WERI-Rb-1 (cell line): Measurements from ENCODE around the gene TEKTIP1.
"Not testable (repeated sequence)": the region's sequence is repeated elsewhere in the genome, so short reads cannot be mapped to it uniquely, and the experiment has no call there.

Source experiments
- DNase-seq: peaks from one replicate; pipeline ENCODE4 v3.0.0-alpha.2; 2020
- H3K27ac ChIP-seq: fragments of 250-450 bp; sonication (Bioruptor Pico); 2 replicates; pipeline ENCODE4 v1.5.1; 2020; ENCODE audit warnings: mild to moderate bottlenecking, moderate library complexity
- H3K27me3 ChIP-seq: fragments of 250-450 bp; sonication (Bioruptor Pico); 2 replicates; pipeline ENCODE4 v1.5.1; 2021; ENCODE audit warnings: mild to moderate bottlenecking, low read depth, moderate library complexity; ENCODE audit not compliant: insufficient read depth, severe bottlenecking
- H3K36me3 ChIP-seq: fragments of 250-450 bp; sonication (Bioruptor Pico); 2 replicates; pipeline ENCODE4 v1.5.1; 2020; ENCODE audit warnings: mild to moderate bottlenecking, moderate library complexity
- H3K4me3 ChIP-seq: 2 replicates; pipeline ENCODE4 v1.5.1; 2011; ENCODE audit warnings: low read depth, mild to moderate bottlenecking, control low read depth, low read length
- H3K9me3 ChIP-seq: fragments of 250-450 bp; sonication (Bioruptor Pico); 2 replicates; pipeline ENCODE4 v1.5.1; 2021; ENCODE audit warnings: mild to moderate bottlenecking, moderate library complexity; ENCODE audit not compliant: severe bottlenecking
- TF ChIP-seq, protein P1 (sequence below): IDR thresholded peaks from 2 replicates; pipeline ENCODE4 v1.5.1; 2011; ENCODE audit warnings: low read depth, mild to moderate bottlenecking, control low read depth, inconsistent platforms, low read length

Gene TEKTIP1

DNA sequence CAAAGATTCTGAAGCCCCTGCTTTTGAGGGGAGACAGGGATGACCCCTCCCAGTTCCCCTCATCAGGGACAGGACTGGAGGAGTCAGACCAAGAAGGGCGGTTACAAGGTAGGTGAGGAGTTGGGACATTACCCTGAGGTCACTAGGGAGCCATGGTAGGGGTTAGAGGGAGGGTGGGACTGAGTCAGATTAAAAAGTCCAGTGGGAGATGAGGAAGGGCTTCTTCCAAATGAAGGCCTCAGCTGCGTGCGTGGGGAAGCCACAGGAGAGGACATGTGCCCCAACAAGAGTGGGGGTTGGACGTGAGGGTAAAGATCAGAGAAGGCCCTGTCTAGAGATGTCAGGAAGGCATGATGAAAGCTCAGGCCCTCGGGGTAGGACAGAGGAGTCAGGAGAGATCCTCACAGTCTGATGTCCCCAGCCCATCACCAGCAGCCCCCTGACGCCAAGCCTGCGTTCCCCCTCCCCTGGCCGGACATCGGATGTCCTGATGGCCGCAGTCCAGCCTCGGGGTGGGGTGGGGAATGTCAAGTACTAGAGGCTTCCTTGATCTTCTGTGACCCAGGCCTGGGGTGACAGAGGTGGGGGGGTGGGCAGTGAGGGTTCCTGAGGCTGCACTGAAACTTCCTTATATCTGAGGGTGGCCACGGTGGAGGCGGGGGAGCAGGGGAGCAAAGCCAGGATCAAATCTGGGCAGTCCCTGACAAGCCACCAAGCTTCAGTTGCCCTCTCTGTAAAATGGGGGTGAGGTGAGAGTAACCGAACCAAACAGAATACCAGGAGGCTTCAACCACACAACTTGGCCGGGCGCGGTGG lies 24.9 kb downstream of the TEKTIP1 start:
- no peak overlapping the region for H3K4me3 ChIP-seq
- TF ChIP-seq, protein P1, sequence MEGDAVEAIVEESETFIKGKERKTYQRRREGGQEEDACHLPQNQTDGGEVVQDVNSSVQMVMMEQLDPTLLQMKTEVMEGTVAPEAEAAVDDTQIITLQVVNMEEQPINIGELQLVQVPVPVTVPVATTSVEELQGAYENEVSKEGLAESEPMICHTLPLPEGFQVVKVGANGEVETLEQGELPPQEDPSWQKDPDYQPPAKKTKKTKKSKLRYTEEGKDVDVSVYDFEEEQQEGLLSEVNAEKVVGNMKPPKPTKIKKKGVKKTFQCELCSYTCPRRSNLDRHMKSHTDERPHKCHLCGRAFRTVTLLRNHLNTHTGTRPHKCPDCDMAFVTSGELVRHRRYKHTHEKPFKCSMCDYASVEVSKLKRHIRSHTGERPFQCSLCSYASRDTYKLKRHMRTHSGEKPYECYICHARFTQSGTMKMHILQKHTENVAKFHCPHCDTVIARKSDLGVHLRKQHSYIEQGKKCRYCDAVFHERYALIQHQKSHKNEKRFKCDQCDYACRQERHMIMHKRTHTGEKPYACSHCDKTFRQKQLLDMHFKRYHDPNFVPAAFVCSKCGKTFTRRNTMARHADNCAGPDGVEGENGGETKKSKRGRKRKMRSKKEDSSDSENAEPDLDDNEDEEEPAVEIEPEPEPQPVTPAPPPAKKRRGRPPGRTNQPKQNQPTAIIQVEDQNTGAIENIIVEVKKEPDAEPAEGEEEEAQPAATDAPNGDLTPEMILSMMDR: no peak
- H3K27ac ChIP-seq: no peak overlapping the region
- no peaks in the 10 kb centered on the region for H3K27me3 ChIP-seq
- H3K36me3 ChIP-seq: no peaks in the 10 kb centered on the region
- no peaks in the 10 kb centered on the region for H3K9me3 ChIP-seq
- no peak for DNase-seq

DNA sequence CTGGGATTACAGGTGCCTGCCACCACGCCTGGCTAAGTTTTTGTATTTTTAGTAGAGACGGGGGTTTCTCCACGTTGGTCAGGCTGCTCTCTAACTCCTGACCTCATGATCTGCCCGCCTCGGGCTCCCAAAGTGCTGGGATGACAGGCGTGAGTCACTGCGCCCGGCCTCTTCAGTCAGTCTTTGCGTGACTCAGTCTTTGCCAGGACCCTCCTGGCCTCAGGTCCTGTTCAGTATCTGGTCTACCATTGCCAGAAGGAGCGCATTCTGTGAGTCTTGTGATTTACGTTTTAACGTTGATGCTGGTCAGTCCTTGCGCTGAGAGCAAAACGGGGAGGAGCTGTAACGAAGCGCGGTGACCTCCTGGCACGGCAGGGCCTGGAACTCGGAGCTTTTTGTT lies 26.2 kb downstream of the TEKTIP1 start:
- H3K27me3 ChIP-seq: no peaks in the 10 kb centered on the region
- TF ChIP-seq, protein P1: no peak
- H3K9me3 ChIP-seq: no peaks in the 10 kb centered on the region
- H3K27ac ChIP-seq: no peak overlapping the region
- H3K4me3 ChIP-seq: no peak overlapping the region
- H3K36me3 ChIP-seq: no peaks in the 10 kb centered on the region
- no peak for DNase-seq

DNA sequence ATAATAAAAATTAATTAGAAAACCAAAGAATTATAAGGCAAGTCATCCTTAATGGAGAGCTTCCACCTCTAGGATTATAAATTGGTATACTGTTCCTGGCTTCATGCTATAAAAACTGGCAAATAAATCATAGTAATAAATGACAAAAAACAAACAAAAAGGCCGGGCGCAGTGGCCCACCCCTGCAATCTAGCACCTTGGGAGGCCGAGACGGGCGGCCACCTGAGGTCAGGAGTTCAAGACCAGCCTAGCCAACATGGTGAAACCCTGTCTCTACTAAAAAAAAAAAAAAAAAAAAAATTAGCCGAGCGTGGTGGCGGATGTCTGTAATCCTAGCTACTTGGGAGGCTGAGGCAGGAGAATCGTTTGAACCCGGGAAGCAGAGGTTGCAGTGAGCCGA lies 31.1 kb downstream of the TEKTIP1 start:
- H3K36me3 ChIP-seq, H3K4me3 ChIP-seq, DNase-seq, H3K27ac ChIP-seq, H3K27me3 ChIP-seq, H3K9me3 ChIP-seq: not testable (repeated sequence)

DNA sequence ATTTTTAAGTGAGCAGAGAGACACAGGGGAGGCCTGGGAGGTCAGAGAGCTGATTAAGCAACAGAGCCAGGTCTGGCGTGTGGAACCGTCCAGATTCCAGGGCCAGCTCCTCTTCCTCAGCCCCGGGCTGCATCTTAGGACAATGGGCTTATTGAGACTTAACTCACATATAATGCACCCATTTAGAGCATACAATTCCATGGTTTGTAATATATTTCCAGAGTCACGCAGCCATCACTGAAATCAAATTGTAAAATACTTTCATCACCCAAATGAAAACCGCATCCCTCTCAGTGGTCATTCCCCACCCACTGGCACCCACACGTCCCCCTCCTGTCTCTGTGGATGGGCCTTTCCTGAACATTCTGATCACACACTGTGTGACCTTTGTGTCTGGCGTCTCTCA lies 31.6 kb downstream of the TEKTIP1 start:
- TF ChIP-seq, protein P1: no peak
- Histone ChIP-seq H3K36me3 (peaks cover 11% of the 10 kb centered on the region), H3K27me3 (no peaks in the 10 kb centered on the region), H3K27ac (no peak overlapping the region), H3K9me3 (no peaks in the 10 kb centered on the region), H3K4me3 (no peak overlapping the region)
- DNase-seq: no peak

DNA sequence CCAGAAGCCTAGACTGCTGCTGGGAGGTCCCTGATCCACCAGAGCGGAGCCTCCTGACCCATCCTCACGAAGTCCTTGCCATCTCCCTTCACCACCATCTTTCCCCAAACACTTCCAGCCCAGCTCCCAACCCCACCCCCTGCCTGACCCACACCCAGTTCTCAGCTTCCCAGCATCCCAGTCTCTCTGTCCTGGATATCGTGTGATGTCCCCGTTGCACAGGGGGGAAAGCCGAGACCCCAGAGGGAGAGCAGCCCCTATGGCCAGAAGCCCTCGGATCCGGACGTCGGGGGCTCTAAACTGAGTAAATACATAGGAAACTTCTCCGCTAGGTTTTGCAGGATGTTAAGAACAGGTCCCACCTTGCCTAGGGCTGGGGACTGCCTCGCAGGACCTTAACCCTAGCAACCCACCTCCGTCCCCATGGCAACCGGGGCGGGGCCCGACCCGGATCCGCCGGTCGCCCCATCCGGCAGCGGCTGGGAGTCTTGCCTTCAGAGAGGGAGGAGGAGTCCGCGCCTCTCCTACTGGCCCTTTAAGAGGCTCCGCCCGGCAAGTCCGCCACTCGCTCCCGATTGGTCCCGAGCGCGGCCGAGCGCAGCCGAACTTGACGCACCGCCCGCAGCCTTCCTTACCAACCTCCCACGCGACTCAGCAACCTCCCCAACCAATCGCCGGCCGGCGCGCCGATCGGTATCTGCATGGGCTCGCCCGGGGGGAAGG lies 33.3 kb downstream of the TEKTIP1 start:
- H3K27ac ChIP-seq: peak overlapping the region; percentile 35; the same call in 1 of the 2 replicates
- DNase-seq: peak; percentile 100
- peak overlapping the region; percentile 47 for H3K4me3 ChIP-seq
- TF ChIP-seq, protein P1: no peak
- no peaks in the 10 kb centered on the region for H3K9me3 ChIP-seq
- peaks cover 19% of the 10 kb centered on the region for H3K36me3 ChIP-seq
- H3K27me3 ChIP-seq: no peaks in the 10 kb centered on the region

DNA sequence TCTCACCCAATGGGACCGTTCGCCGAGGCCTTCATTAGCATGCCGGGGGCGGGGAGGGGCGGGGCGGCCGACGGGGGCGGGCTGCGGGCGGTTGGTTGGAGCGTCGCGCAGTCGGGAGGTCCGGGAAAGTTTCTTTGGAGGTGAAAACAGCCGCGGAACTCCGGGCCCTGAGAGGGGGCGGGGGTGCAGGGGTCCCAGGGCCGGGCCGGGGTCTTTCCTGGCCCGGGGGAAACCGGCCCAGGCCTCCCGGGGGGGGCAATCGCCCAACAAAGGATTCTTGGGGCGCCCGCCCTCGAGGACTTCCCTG lies 33.8 kb downstream of the TEKTIP1 start, which contains the start of gene HMG20B:
TSS of gene HMG20B (plus strand) at position 90 of the 307 bp plus-strand sequence. CDS start 366 bp downstream, outside the sequence.
- Histone ChIP-seq H3K9me3 (no peaks in the 10 kb centered on the region), H3K27me3 (no peaks in the 10 kb centered on the region), H3K36me3 (peaks cover 19% of the 10 kb centered on the region), H3K4me3 (peak within 1 kb of the TSS; percentile 75), H3K27ac (peak within 1 kb of the TSS; percentile 78)
- DNase-seq: no peak
- TF ChIP-seq, protein P1: no peak
